SK-N-SH (cell line): Measurements from ENCODE around the gene SHQ1. TPM values are rescaled to one million over a fixed set of nuclear protein-coding genes. Genes with fewer than 3 reads are reported as not detected.

Source experiments
- CTCF ChIA-PET: fragments of 300-600, 350-600 bp; formaldehyde crosslinking; extraction: SDS; loops from one replicate; lab custom pipeline; 2021; lab: Yijun Ruan, JAX
- POLR2A ChIA-PET: fragments of 350-600 bp; sonication (Branson Sonifier 250); formaldehyde crosslinking; extraction: SDS; loops from one replicate; lab custom pipeline; 2020; ENCODE audit warnings: antibody characterized with exemption, inconsistent platforms; lab: Yijun Ruan, JAX
- DNase-seq: peaks from one replicate; pipeline ENCODE4 v3.0.0; 2012
- H2AFZ ChIP-seq: fragments of 200-600 bp; sonication (generic); 2 replicates; pipeline ENCODE4 v1.8.1; 2016; ENCODE audit warnings: antibody characterized with exemption, mild to moderate bottlenecking, low read depth
- H3F3A ChIP-seq: fragments of 200-600 bp; sonication (generic); replicated peaks from 2 replicates; pipeline ENCODE3; 2016; ENCODE audit warnings: antibody characterized with exemption, mild to moderate bottlenecking; ENCODE audit not compliant: insufficient read depth
- H3K27ac ChIP-seq, 2 experiments: fragments of 200-500 bp in 1 of 2; fragments of 200-600 bp in 1 of 2; sonication (Bioruptor generic) in 1 of 2; sonication (generic), shearing (Covaris generic) in 1 of 2; 2 replicates each; pipeline versions ENCODE4 v1.5.1 to v1.6.1; 2014 to 2016; ENCODE audit warnings: low read depth in 2 of 2, inconsistent platforms in 1 of 2, low read length in 1 of 2, mild to moderate bottlenecking in 1 of 2, mixed read lengths in 1 of 2
- H3K27me3 ChIP-seq: fragments of 200-600 bp; sonication (generic), shearing (Covaris generic); 2 replicates; pipeline ENCODE4 v1.6.1; 2016; ENCODE audit warnings: mixed run types; ENCODE audit not compliant: insufficient read depth
- H3K36me3 ChIP-seq, 2 experiments: fragments of 200-500 bp in 1 of 2; fragments of 200-600 bp in 1 of 2; sonication (Bioruptor generic) in 1 of 2; sonication (generic) in 1 of 2; replicated peaks in 1 of 2; 2 replicates each; pipeline versions ENCODE3 to v1.5.1; 2014 to 2016; ENCODE audit warnings: low read length in 1 of 2, mild to moderate bottlenecking in 1 of 2; ENCODE audit not compliant: insufficient read depth in 2 of 2, control insufficient read depth in 1 of 2
- H3K4me1 ChIP-seq, 2 experiments: fragments of 200-500 bp in 1 of 2; fragments of 200-600 bp in 1 of 2; sonication (Bioruptor generic) in 1 of 2; sonication (generic), shearing (Covaris generic) in 1 of 2; 2 replicates each; pipeline versions ENCODE4 v1.5.1 to v1.6.1; 2014 to 2016; ENCODE audit warnings: low read depth in 1 of 2, low read length in 1 of 2, mixed run types in 1 of 2; ENCODE audit not compliant: insufficient read depth in 2 of 2, control insufficient read depth in 1 of 2
- H3K4me2 ChIP-seq: fragments of 200-600 bp; sonication (generic), shearing (Covaris generic); 2 replicates; pipeline ENCODE4 v1.6.1; 2017; ENCODE audit warnings: mixed run types
- H3K4me3 ChIP-seq, 2 experiments: fragments of 200-500 bp in 1 of 2; fragments of 200-600 bp in 1 of 2; sonication (Bioruptor generic) in 1 of 2; sonication (generic), shearing (Covaris generic) in 1 of 2; 2 replicates each; pipeline versions ENCODE4 v1.5.1 to v1.8.1; 2014 to 2016; ENCODE audit warnings: low read depth in 2 of 2, inconsistent platforms in 1 of 2, low read length in 1 of 2, mild to moderate bottlenecking in 1 of 2, mixed read lengths in 1 of 2, moderate library complexity in 1 of 2
- H3K79me2 ChIP-seq: fragments of 200-600 bp; sonication (generic); 2 replicates; pipeline ENCODE4 v1.8.1; 2017; ENCODE audit warnings: mild to moderate bottlenecking; ENCODE audit not compliant: insufficient read depth
- H3K9ac ChIP-seq: fragments of 200-600 bp; sonication (generic); 2 replicates; pipeline ENCODE4 v1.6.1; 2017; ENCODE audit warnings: mixed run types
- H3K9me2 ChIP-seq: fragments of 200-600 bp; sonication (generic); 2 replicates; pipeline ENCODE4 v1.6.1; 2017; ENCODE audit warnings: mixed run types
- H3K9me3 ChIP-seq: fragments of 200-600 bp; sonication (generic); 2 replicates; pipeline ENCODE4 v1.6.1; 2017; ENCODE audit warnings: mixed run types, mild to moderate bottlenecking, moderate library complexity
- H4K20me1 ChIP-seq: fragments of 200-600 bp; sonication (generic); 2 replicates; pipeline ENCODE4 v1.6.1; 2017; ENCODE audit warnings: mild to moderate bottlenecking, mixed run types; ENCODE audit not compliant: insufficient read depth
- EZH2phosphoT487 ChIP-seq: fragments of 200-600 bp; sonication (generic); IDR thresholded peaks from 2 replicates; pipeline ENCODE4 v1.6.1; 2017; ENCODE audit warnings: low read depth, mixed run types, mild to moderate bottlenecking, antibody characterized with exemption, moderate library complexity, borderline replicate concordance
- FOXM1 ChIP-seq: IDR thresholded peaks from 2 replicates; pipeline ENCODE4 v1.4.0; 2012; ENCODE audit warnings: low read depth, mild to moderate bottlenecking
- IRF3 ChIP-seq: fragments of 150-350 bp; IDR thresholded peaks from 2 replicates; pipeline ENCODE4 v1.6.1; 2016; ENCODE audit warnings: mild to moderate bottlenecking, low read depth, low read length
- NFIC ChIP-seq: IDR thresholded peaks from 2 replicates; pipeline ENCODE4 v1.4.0; 2012; ENCODE audit warnings: borderline replicate concordance
- NRF1 ChIP-seq: IDR thresholded peaks from 2 replicates; pipeline ENCODE4 v1.6.1; 2012; ENCODE audit warnings: low read depth, mild to moderate bottlenecking, low read length
- POLR2AphosphoS5 ChIP-seq: IDR thresholded peaks from 2 replicates; pipeline ENCODE4 v1.6.1; 2012; ENCODE audit warnings: low read depth, low read length
- RCOR1 ChIP-seq: fragments of 150-350 bp; IDR thresholded peaks from 2 replicates; pipeline ENCODE4 v1.6.1; 2017; ENCODE audit warnings: antibody characterized with exemption, low read length
- REST ChIP-seq: IDR thresholded peaks from 2 replicates; pipeline ENCODE4 v1.6.1; 2012; ENCODE audit warnings: mild to moderate bottlenecking, low read depth, low read length, moderate library complexity
- RFX5 ChIP-seq: IDR thresholded peaks from 2 replicates; pipeline ENCODE4 v1.6.1; 2012; ENCODE audit warnings: mild to moderate bottlenecking, improper control_type of control experiment, low read length
- SMC3 ChIP-seq: IDR thresholded peaks from 2 replicates; pipeline ENCODE4 v1.6.1; 2012; ENCODE audit warnings: low read depth, low read length, improper control_type of control experiment
- TAF1 ChIP-seq: IDR thresholded peaks from 2 replicates; pipeline ENCODE4 v1.6.1; 2012; ENCODE audit warnings: low read depth, mild to moderate bottlenecking, low read length, moderate library complexity, borderline replicate concordance
- TEAD4 ChIP-seq: IDR thresholded peaks from 2 replicates; pipeline ENCODE4 v1.4.0; 2012; ENCODE audit warnings: mild to moderate bottlenecking, borderline replicate concordance; ENCODE audit not compliant: insufficient read depth
- WGBS: methylation state at CpG from one replicate; pipeline ENCODE4 v1.1.6; 2017; ENCODE audit warnings: low lambda C conversion rate; 5-methylcytosine and 5-hydroxymethylcytosine counted together
- polyA plus RNA-seq, 3 experiments: library from polyadenylated mRNA; depleted of rRNA; stranded (reverse); fragments of >200 nt; gene quantifications; 2 replicates each; pipeline ENCODE4 v1.2.3, GENCODE V29; 2012
- TF ChIP-seq, protein P1 (sequence below): IDR thresholded peaks from 2 replicates; pipeline ENCODE4 v1.4.0; 2012; ENCODE audit warnings: low read depth
- TF ChIP-seq, protein P2 (sequence below): fragments of 150-350 bp; IDR thresholded peaks from 2 replicates; pipeline ENCODE4 v1.6.1; 2017; ENCODE audit warnings: antibody characterized with exemption, low read length, low read depth, borderline replicate concordance
- TF ChIP-seq, protein P3 (sequence below): fragments of 200-600 bp; sonication (generic); IDR thresholded peaks from 2 replicates; pipeline ENCODE4 v1.6.1; 2017; ENCODE audit warnings: antibody characterized with exemption, mild to moderate bottlenecking, moderate library complexity

The SHQ1 gene
- polyA plus RNA-seq, 1 of the 3 experiments (the other 2 are of a cell fraction) = 10.5 TPM

GRCh38 chr3:72860846-72861245, 12.6 kb upstream of the SHQ1 start:
- no peaks in the 10 kb centered on the region for H3K79me2 ChIP-seq
- peaks cover 0 to 4% of the 10 kb centered on the region in 2 experiments; a peak in 1 of 4 replicates for H3K4me1 ChIP-seq
- H3K9me3 ChIP-seq = no peaks in the 10 kb centered on the region
- H3K4me3 ChIP-seq = no peak overlapping the region
- WGBS = 80% methylated on average over 1 of the region's 1 CpG
- ChIA-PET POLR2A (no interaction called here), CTCF (interaction anchor here (3.6 kb wide), 1 partner anchor 9 kb away, joined by 17 read pairs; no protein-coding TSS in a partner anchor)
- no peak overlapping the region for H3K9ac ChIP-seq
- no peak overlapping the region for H3K4me2 ChIP-seq
- no peak overlapping the region for H2AFZ ChIP-seq
- no peaks in the 10 kb centered on the region for H4K20me1 ChIP-seq
- no peaks in the 10 kb centered on the region for H3F3A ChIP-seq
- TF ChIP-seq RFX5 (no peak), NRF1 (no peak), FOXM1 (no peak), RCOR1 (no peak), EZH2phosphoT487 (no peak), SMC3 (no peak), TAF1 (no peak), IRF3 (no peak), TEAD4 (no peak), POLR2AphosphoS5 (no peak)
- TF ChIP-seq, protein P1, sequence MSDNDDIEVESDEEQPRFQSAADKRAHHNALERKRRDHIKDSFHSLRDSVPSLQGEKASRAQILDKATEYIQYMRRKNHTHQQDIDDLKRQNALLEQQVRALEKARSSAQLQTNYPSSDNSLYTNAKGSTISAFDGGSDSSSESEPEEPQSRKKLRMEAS = no peak
- TF ChIP-seq, protein P2, sequence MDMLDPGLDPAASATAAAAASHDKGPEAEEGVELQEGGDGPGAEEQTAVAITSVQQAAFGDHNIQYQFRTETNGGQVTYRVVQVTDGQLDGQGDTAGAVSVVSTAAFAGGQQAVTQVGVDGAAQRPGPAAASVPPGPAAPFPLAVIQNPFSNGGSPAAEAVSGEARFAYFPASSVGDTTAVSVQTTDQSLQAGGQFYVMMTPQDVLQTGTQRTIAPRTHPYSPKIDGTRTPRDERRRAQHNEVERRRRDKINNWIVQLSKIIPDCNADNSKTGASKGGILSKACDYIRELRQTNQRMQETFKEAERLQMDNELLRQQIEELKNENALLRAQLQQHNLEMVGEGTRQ = no peak
- H3K27me3 ChIP-seq = no peaks in the 10 kb centered on the region
- H3K9me2 ChIP-seq = no peaks in the 10 kb centered on the region
- no peak for DNase-seq
- no peak overlapping the region for H3K27ac ChIP-seq
- H3K36me3 ChIP-seq = no peaks in the 10 kb centered on the region

DNA sequence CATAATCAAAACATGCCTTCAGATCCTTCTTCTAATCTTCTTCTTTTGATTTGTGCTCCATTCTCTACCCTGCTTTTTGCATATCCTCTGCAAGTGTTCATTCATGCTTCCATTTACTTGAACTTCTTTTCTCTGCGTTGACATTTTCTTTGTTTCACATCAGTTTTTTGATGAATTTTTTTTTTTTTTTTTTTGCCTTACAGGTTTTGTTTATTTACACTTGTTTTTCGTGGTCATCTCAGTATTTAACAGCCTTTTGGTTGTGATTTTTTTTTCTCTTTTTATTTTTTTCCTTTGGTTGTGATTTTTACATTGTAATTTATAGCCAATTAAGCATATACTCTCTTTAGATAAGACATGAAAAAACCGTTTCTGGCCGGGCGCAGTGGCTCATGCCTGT, 11.8 kb upstream of the SHQ1 start:
- H3K9ac ChIP-seq = no peak overlapping the region
- no peaks in the 10 kb centered on the region for H4K20me1 ChIP-seq
- TF ChIP-seq, protein P3, sequence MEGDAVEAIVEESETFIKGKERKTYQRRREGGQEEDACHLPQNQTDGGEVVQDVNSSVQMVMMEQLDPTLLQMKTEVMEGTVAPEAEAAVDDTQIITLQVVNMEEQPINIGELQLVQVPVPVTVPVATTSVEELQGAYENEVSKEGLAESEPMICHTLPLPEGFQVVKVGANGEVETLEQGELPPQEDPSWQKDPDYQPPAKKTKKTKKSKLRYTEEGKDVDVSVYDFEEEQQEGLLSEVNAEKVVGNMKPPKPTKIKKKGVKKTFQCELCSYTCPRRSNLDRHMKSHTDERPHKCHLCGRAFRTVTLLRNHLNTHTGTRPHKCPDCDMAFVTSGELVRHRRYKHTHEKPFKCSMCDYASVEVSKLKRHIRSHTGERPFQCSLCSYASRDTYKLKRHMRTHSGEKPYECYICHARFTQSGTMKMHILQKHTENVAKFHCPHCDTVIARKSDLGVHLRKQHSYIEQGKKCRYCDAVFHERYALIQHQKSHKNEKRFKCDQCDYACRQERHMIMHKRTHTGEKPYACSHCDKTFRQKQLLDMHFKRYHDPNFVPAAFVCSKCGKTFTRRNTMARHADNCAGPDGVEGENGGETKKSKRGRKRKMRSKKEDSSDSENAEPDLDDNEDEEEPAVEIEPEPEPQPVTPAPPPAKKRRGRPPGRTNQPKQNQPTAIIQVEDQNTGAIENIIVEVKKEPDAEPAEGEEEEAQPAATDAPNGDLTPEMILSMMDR = no peak
- TF ChIP-seq NFIC = no peak
- no peak for TF ChIP-seq IRF3
- no peak for TF ChIP-seq EZH2phosphoT487
- TF ChIP-seq REST = no peak
- no peak for TF ChIP-seq FOXM1
- POLR2A ChIA-PET = no interaction called here
- H3K9me2 ChIP-seq = no peaks in the 10 kb centered on the region
- no peaks in the 10 kb centered on the region for H3K36me3 ChIP-seq
- WGBS = 79% methylated on average over 5 of the region's 5 CpGs
- no peak overlapping the region for H2AFZ ChIP-seq
- H3K4me1 ChIP-seq = peaks cover 0 to 4% of the 10 kb centered on the region in 2 experiments; a peak in 1 of 4 replicates
- no peaks in the 10 kb centered on the region for H3K27me3 ChIP-seq
- no peak overlapping the region for H3K27ac ChIP-seq
- H3K9me3 ChIP-seq = no peaks in the 10 kb centered on the region
- no peaks in the 10 kb centered on the region for H3K79me2 ChIP-seq
- H3K4me3 ChIP-seq = no peak overlapping the region
- CTCF ChIA-PET = interaction anchor here (1.0 to 3.6 kb wide), 2 partner anchors 9 to 197 kb away, joined by 3 to 17 read pairs; no protein-coding TSS in a partner anchor
- DNase-seq = no peak
- no peak overlapping the region for H3K4me2 ChIP-seq
- no peaks in the 10 kb centered on the region for H3F3A ChIP-seq
